GM21717 (cell line): ENCODE measurements around the gene CLCNKA.
"Not testable (repeated sequence)": the region's sequence is repeated elsewhere in the genome, so short reads cannot be mapped to it uniquely, and the experiment has no call there.

ENCODE experiments used
- ATAC-seq: cut with Tn5 transposase; IDR thresholded peaks from one replicate; pipeline ENCODE4 v1.9.1; 2021; ENCODE audit warnings: mild to moderate bottlenecking, moderate library complexity; ENCODE audit not compliant: unreplicated experiment

The CLCNKA gene

GRCh38 chr1:16021681-16022080 lies at the start of gene CLCNKA:
CLCNKA (plus strand) TSS chr1:16022036; CDS start chr1:16022620, 584 bp downstream.
- no peak for ATAC-seq

GRCh38 chr1:15972409-15972808 lies 49.4 kb upstream of the CLCNKA start:
- no peak for ATAC-seq

DNA sequence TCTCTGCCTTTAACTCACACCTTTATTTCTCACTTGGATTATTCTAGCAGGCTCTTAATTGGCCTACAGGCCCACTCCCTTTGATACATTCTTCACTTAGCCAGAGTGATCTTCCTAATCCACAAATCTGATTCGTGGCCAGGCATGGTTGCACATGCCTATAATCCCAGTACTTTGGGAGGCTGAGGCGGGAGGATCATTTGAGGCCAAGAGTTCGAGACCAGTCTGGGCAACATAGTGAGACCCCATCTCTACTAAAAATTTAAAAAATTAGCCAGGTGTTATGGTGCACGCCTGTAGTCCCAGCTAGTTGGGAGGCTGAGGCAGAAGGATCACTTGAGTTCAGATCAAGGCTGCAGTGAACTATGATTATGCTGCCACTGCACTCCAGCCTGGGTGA lies 48.1 kb upstream of the CLCNKA start:
- no peak for ATAC-seq

GRCh38 chr1:15974855-15975254 lies 47.0 kb upstream of the CLCNKA start:
- ATAC-seq, result peak; percentile 39

- ATAC-seq, result peak; percentile 41
These were observed 46.5 kb upstream of the CLCNKA start for GRCh38 chr1:15975358-15975804.

DNA sequence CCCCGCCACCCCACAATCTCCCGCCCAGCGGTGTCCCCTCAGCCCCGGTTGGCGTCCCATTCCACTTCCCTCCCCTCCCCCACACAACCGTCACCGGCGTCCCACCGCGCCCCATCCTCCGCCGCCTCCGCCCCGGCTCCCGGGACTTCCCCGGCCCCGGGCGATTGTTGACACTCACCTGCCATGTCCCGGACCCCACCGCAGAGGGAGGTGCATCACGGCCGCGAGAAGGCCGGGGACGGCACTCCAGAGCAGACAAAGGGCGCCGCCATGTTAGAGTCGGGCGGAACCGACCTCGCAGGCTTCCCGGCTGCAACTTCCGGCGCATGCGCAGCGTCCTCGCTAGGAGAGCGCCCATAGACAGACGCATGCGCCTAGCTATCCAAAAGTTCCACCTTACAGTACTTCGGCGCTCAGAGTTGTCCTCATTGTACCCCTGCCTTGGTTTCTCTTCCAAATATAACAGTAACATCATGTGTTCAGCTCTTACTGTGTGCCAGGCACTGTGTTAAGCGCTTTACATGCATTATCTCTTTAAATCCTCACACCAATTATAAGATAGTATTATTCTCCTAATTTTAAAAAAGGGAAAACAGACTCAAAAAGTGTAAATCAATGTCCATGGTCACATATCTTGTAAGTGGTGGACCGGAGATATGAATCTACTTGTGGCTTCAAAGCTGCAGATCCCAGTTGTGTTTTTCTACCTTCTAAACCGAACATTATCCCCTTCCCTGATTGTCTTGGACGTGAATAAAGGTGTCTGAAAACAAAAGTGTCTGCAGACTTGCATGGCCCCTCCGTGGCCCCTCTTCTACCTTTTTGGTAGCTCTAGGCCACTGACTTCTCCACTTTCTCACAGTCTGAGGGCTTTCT lies 45.8 kb upstream of the CLCNKA start, which contains the start of gene ZBTB17:
Gene ZBTB17, minus strand, starts transcription at position 297 of the 876 bp plus-strand sequence. CDS start 27,606 bp downstream, outside the sequence.
- peak; percentile 54 for ATAC-seq

- not testable (repeated sequence) for ATAC-seq
These were observed 43.9 kb upstream of the CLCNKA start for GRCh38 chr1:15977947-15978346.

GRCh38 chr1:15981679-15982078 lies 40.2 kb upstream of the CLCNKA start:
- ATAC-seq, result no peak

DNA sequence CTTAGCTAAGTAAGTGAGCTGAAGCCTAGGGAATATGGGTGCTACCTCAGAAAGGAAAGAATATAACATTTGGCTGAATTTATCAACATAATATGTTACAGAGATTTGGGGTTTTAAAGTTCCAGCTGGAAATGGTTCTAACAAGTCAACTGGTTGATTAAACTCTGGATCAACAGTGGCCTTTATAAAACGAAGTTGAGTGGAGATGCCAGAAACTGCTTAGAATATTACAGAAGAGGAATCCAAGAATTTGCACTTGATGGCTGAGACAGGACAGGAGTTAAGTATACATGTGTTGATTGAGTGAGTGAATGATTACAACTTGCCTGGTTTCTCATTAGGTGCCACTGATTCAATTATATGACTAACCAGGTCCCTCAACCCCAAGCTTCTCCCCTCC lies 38.6 kb upstream of the CLCNKA start:
- no peak for ATAC-seq

GRCh38 chr1:15985611-15986297 lies 36.1 kb upstream of the CLCNKA start:
- ATAC-seq, result no peak

- ATAC-seq, result no peak
These were observed 32.7 kb upstream of the CLCNKA start for GRCh38 chr1:15988856-15989736.

DNA sequence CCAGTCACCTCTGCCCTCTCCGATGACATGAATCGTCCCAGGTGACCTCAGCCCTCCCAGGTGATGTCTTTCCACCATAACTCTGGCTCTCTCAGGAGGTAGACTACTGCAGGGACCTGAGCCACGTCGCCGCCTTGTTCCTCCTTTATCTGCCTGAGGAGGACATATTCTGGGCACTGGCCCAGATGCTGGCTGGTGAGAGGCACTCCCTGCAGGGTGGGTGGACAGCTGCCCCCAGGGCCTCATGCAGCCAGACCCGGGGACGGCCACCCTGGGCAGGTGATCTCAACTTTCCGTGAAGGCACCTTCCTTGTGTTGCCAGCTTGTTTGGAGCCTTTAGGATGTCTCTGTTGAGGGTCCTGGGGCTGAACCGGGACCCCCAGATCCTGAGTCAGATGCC lies 32.1 kb upstream of the CLCNKA start:
- no peak for ATAC-seq

- ATAC-seq, result no peak
These were observed 30.2 kb upstream of the CLCNKA start for GRCh38 chr1:15991427-15992186.

DNA sequence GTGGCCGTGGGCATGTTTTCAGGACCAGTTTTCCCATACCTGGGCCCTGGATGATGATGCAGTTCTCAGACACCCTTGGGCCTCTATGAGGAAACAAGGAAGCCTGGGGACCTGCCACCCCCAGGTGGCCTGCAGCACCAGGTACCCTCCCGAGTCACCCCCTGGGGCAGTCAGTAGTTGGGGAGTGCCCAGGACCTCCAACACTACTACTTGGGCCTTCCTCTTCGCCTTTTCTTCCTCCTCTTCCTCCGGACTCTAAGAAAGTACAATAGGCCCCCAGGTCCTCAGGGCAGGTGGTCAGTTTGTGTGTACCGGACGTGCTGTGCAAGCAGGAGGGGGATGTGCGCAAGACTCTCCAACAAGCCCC lies 29.7 kb upstream of the CLCNKA start:
- no peak for ATAC-seq

- ATAC-seq, result no peak
These were observed 29.0 kb upstream of the CLCNKA start for GRCh38 chr1:15992582-15993500.

DNA sequence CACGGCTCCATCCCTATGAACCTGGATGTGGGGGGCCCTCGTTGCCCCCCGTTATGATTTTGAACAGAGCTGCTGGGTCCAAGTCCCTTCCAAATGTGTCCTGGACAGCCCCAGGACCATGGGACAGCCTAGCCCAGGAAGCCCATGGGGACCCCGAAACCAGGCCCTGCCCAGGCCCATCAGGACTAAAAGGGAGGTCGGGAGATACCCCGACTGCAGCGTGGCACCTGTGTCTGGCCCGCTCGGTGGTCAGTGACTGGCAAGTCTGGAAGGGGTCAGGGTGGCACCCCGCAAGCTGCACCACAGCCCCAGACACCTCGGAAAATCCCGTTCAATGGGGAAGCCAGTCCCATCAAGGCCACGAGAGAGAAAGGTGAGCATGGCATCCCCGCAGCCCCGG lies 28.2 kb upstream of the CLCNKA start:
- no peak for ATAC-seq

- ATAC-seq, result no peak
These were observed 27.8 kb upstream of the CLCNKA start for GRCh38 chr1:15994081-15994480.

DNA sequence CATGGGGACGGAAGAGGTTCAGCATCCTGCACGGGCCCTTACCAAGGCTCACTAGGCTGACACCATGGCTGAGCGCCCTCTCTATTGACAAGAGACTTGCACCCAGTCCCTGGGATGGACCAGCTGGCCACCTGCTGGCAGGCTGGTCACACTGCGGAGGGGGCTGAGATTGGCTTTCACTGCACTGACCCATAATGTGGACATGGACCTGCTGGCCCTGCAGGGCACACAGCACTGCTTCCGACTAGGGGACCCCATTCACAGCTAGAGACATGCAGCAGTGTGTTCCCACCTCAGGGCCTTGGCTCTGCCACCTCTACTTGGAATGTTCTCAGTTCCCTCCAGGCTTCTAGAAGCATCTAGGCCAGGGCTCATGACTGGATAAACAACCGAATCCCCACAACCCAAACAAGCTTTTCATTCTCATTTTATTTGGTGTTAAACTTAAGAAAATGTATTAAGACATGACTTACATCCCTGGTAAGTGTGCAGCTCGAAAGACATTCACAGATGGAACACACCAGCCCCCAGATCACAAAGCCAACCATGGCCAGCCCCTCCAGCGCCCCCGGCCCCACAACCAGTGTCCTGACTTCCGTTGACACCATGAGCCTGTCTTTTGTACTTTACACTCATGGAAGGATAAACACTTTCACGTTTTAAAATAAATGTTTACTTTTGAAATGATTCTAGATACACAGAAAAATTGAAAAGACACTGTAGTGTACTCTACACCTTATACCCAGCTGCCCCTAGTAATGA lies 27.1 kb upstream of the CLCNKA start:
- ATAC-seq, result no peak
